Loucy (cell line): ENCODE results near the gene GSE1.

Source experiments
- H2AFZ ChIP-seq: fragments of 200-600 bp; sonication (generic); 2 replicates; pipeline ENCODE4 v1.6.0; 2016; ENCODE audit warnings: antibody characterized with exemption, mild to moderate bottlenecking, low read length, moderate library complexity
- H3F3A ChIP-seq: fragments of 200-600 bp; 2 replicates; pipeline ENCODE4 v1.6.0; 2016; ENCODE audit warnings: antibody characterized with exemption, low read depth, mild to moderate bottlenecking
- H3K27me3 ChIP-seq: fragments of 200-600 bp; sonication (generic); 2 replicates; pipeline ENCODE4 v1.6.1; 2014; ENCODE audit warnings: low read length, mild to moderate bottlenecking; ENCODE audit not compliant: insufficient read depth, poor library complexity, severe bottlenecking
- H3K36me3 ChIP-seq: fragments of 200-600 bp; sonication (generic); 2 replicates; pipeline ENCODE4 v1.6.1; 2016; ENCODE audit warnings: low read length; ENCODE audit not compliant: insufficient read depth
- H3K4me1 ChIP-seq: fragments of 200-600 bp; sonication (generic); 2 replicates; pipeline ENCODE4 v1.5.1; 2014; ENCODE audit warnings: low read length, mild to moderate bottlenecking; ENCODE audit not compliant: insufficient read depth, poor library complexity, severe bottlenecking
- H3K4me2 ChIP-seq: fragments of 200-600 bp; sonication (generic); 2 replicates; pipeline ENCODE4 v1.6.0; 2014; ENCODE audit warnings: antibody characterized with exemption, low read length, low read depth, mild to moderate bottlenecking; ENCODE audit not compliant: poor library complexity, severe bottlenecking
- H3K4me3 ChIP-seq: fragments of 200-600 bp; sonication (generic); 2 replicates; pipeline ENCODE4 v1.5.1; 2014; ENCODE audit warnings: low read length, mild to moderate bottlenecking, mixed read lengths; ENCODE audit not compliant: poor library complexity, severe bottlenecking
- H3K79me2 ChIP-seq: fragments of 200-600 bp; sonication (generic); 2 replicates; pipeline ENCODE4 v1.6.1; 2014; ENCODE audit warnings: low read length; ENCODE audit not compliant: insufficient read depth
- H3K9ac ChIP-seq: fragments of 200-600 bp; sonication (generic); 2 replicates; pipeline ENCODE4 v1.6.0; 2014; ENCODE audit warnings: mild to moderate bottlenecking, low read depth, low read length, moderate library complexity; ENCODE audit not compliant: poor library complexity, severe bottlenecking
- H3K9me2 ChIP-seq: fragments of 200-600 bp; sonication (generic); replicated peaks from 2 replicates; pipeline ENCODE4 v1.6.1; 2016; ENCODE audit warnings: low read depth, low read length, mixed read lengths
- H3K9me3 ChIP-seq: fragments of 200-600 bp; sonication (generic); 2 replicates; pipeline ENCODE4 v1.6.1; 2014; ENCODE audit warnings: mild to moderate bottlenecking, antibody characterized with exemption, low read length, low read depth; ENCODE audit not compliant: insufficient read depth
- H4K20me1 ChIP-seq: fragments of 200-600 bp; sonication (generic); 2 replicates; pipeline ENCODE4 v1.6.0; 2014; ENCODE audit warnings: antibody characterized with exemption, low read length, mild to moderate bottlenecking; ENCODE audit not compliant: insufficient read depth, poor library complexity, severe bottlenecking
- CTCF ChIP-seq: fragments of 200-600 bp; sonication (generic); conservative IDR thresholded peaks from 2 replicates; pipeline ENCODE4 v1.5.1; 2014; ENCODE audit warnings: mild to moderate bottlenecking, antibody characterized with exemption, low read length
- EZH2phosphoT487 ChIP-seq: fragments of 200-600 bp; IDR thresholded peaks from 2 replicates; pipeline ENCODE4 v1.6.1; 2018; ENCODE audit warnings: antibody characterized with exemption, mild to moderate bottlenecking, moderate library complexity, borderline replicate concordance

Gene GSE1

GRCh38 chr16:85636234-85636812 is 23.2 kb downstream of the GSE1 start:
- Histone ChIP-seq H3F3A (no peaks in the 10 kb centered on the region), H3K27me3 (no peaks in the 10 kb centered on the region), H2AFZ (no peak overlapping the region), H3K4me1 (no peaks in the 10 kb centered on the region), H3K79me2 (peaks cover 100% of the 10 kb centered on the region), H3K9me2 (no peaks in the 10 kb centered on the region), H3K9me3 (no peaks in the 10 kb centered on the region), H3K4me2 (no peak overlapping the region), H3K36me3 (peaks cover 92% of the 10 kb centered on the region; the same call in 1 of the 2 replicates), H3K4me3 (no peak overlapping the region), H3K9ac (no peak overlapping the region), H4K20me1 (peaks cover 100% of the 10 kb centered on the region)
- no peak for TF ChIP-seq CTCF
- no peak for TF ChIP-seq EZH2phosphoT487

GRCh38 chr16:85637061-85637807 is 24.1 kb downstream of the GSE1 start:
- peaks cover 97% of the 10 kb centered on the region; the same call in 1 of the 2 replicates for H3K36me3 ChIP-seq
- TF ChIP-seq CTCF (no peak), EZH2phosphoT487 (no peak)
- no peaks in the 10 kb centered on the region for H3K27me3 ChIP-seq
- no peak overlapping the region for H3K4me2 ChIP-seq
- no peak overlapping the region for H3K9ac ChIP-seq
- H3K9me3 ChIP-seq = no peaks in the 10 kb centered on the region
- H3K79me2 ChIP-seq = peaks cover 100% of the 10 kb centered on the region
- H3F3A ChIP-seq = no peaks in the 10 kb centered on the region
- H2AFZ ChIP-seq = no peak overlapping the region
- H3K4me1 ChIP-seq = no peaks in the 10 kb centered on the region
- H3K9me2 ChIP-seq = no peaks in the 10 kb centered on the region
- H3K4me3 ChIP-seq = no peak overlapping the region
- peaks cover 100% of the 10 kb centered on the region for H4K20me1 ChIP-seq

GRCh38 chr16:85637808-85638647 is 24.9 kb downstream of the GSE1 start:
- H3K36me3 ChIP-seq = peaks cover 99% of the 10 kb centered on the region; the same call in 1 of the 2 replicates
- no peaks in the 10 kb centered on the region for H3F3A ChIP-seq
- H3K4me2 ChIP-seq = no peak overlapping the region
- TF ChIP-seq EZH2phosphoT487 = no peak
- no peak for TF ChIP-seq CTCF
- H3K4me1 ChIP-seq = no peaks in the 10 kb centered on the region
- H3K27me3 ChIP-seq = no peaks in the 10 kb centered on the region
- H3K79me2 ChIP-seq = peaks cover 100% of the 10 kb centered on the region
- no peak overlapping the region for H3K4me3 ChIP-seq
- H3K9me2 ChIP-seq = no peaks in the 10 kb centered on the region
- no peak overlapping the region for H3K9ac ChIP-seq
- no peak overlapping the region for H2AFZ ChIP-seq
- H4K20me1 ChIP-seq = peaks cover 100% of the 10 kb centered on the region
- H3K9me3 ChIP-seq = no peaks in the 10 kb centered on the region
